HEK293 (cell line): ENCODE data around the gene S100A10.

Source experiments
- CTCF ChIA-PET: fragments of 350-600 bp; formaldehyde crosslinking; extraction: SDS; loops from one replicate; lab custom pipeline; 2021; ENCODE audit warnings: antibody characterized with exemption; lab: Yijun Ruan, JAX
- POLR2A ChIA-PET: fragments of 300-600 bp; formaldehyde crosslinking; extraction: SDS; loops from one replicate; lab custom pipeline; 2020; ENCODE audit warnings: antibody characterized with exemption, inconsistent platforms; lab: Yijun Ruan, JAX
- H3K27ac ChIP-seq: fragments of 200-500 bp; sonication (Bioruptor generic); 2 replicates; pipeline ENCODE4 v1.5.1; 2014; ENCODE audit warnings: low read depth, low read length, control low read depth, inconsistent platforms; ENCODE audit errors: extremely low read depth
- H3K36me3 ChIP-seq, 2 experiments: fragments of 200-500 bp in 1 of 2; sonication (Bioruptor generic) in 1 of 2; 1 replicate in 1 of 2; 2 replicates in 1 of 2; pipeline ENCODE4 v1.5.1; 2014 to 2017; ENCODE audit warnings: inconsistent platforms in 2 of 2, low read length in 2 of 2; ENCODE audit not compliant: control insufficient read depth in 2 of 2, insufficient read depth in 1 of 2
- H3K4me1 ChIP-seq: fragments of 200-500 bp; sonication (Bioruptor generic); 2 replicates; pipeline ENCODE4 v1.5.1; 2014; ENCODE audit warnings: mild to moderate bottlenecking, low read length, inconsistent platforms; ENCODE audit not compliant: control insufficient read depth, insufficient read depth
- H3K4me3 ChIP-seq: 2 replicates; pipeline ENCODE4 v1.5.1; 2011; ENCODE audit warnings: low read depth, mild to moderate bottlenecking, control low read depth, low read length, moderate library complexity
- H3K9me3 ChIP-seq: fragments of 200-500 bp; sonication (Bioruptor generic); 2 replicates; pipeline ENCODE4 v1.5.1; 2014; ENCODE audit warnings: low read depth, low read length, inconsistent platforms; ENCODE audit not compliant: control insufficient read depth, insufficient read depth
- BCL11A ChIP-seq: fragments of 450-650 bp; formaldehyde crosslinking; IDR thresholded peaks from 2 replicates; pipeline ENCODE4 v1.5.1; 2016; ENCODE audit warnings: low read depth, missing biosample characterization, missing genetic modification characterization
- EGR2 ChIP-seq: fragments of 450-650 bp; formaldehyde crosslinking; IDR thresholded peaks from 2 replicates; pipeline ENCODE4 v1.5.1; 2016; ENCODE audit warnings: low read depth, missing biosample characterization, missing genetic modification characterization
- KLF9 ChIP-seq: fragments of 450-650 bp; formaldehyde crosslinking; IDR thresholded peaks from 2 replicates; pipeline ENCODE4 v1.5.1; 2016; ENCODE audit warnings: missing biosample characterization, missing genetic modification characterization, low read depth
- SP2 ChIP-seq: fragments of 450-650 bp; formaldehyde crosslinking; IDR thresholded peaks from 2 replicates; pipeline ENCODE4 v1.5.1; 2016; ENCODE audit warnings: missing biosample characterization, missing genetic modification characterization
- ZBTB20 ChIP-seq: fragments of 450-650 bp; formaldehyde crosslinking; IDR thresholded peaks from 2 replicates; pipeline ENCODE4 v1.5.1; 2016; ENCODE audit warnings: missing biosample characterization, missing genetic modification characterization
- ZBTB48 ChIP-seq: fragments of 450-650 bp; formaldehyde crosslinking; IDR thresholded peaks from 2 replicates; pipeline ENCODE4 v1.5.1; 2016; ENCODE audit warnings: missing biosample characterization, missing genetic modification characterization
- ZEB2 ChIP-seq: fragments of 450-650 bp; formaldehyde crosslinking; IDR thresholded peaks from 2 replicates; pipeline ENCODE4 v1.5.1; 2016; ENCODE audit warnings: missing biosample characterization, missing genetic modification characterization
- ZFP37 ChIP-seq: fragments of 450-650 bp; formaldehyde crosslinking; IDR thresholded peaks from 2 replicates; pipeline ENCODE4 v1.5.1; 2016; ENCODE audit warnings: missing biosample characterization, missing genetic modification characterization
- ZFP69B ChIP-seq: fragments of 450-650 bp; formaldehyde crosslinking; IDR thresholded peaks from 2 replicates; pipeline ENCODE4 v1.5.1; 2016; ENCODE audit warnings: missing biosample characterization, missing genetic modification characterization
- ZNF391 ChIP-seq: fragments of 450-650 bp; formaldehyde crosslinking; IDR thresholded peaks from 2 replicates; pipeline ENCODE4 v1.5.1; 2016; ENCODE audit warnings: low read depth, missing biosample characterization, missing genetic modification characterization, borderline replicate concordance
- ZNF48 ChIP-seq: fragments of 450-650 bp; formaldehyde crosslinking; IDR thresholded peaks from 2 replicates; pipeline ENCODE4 v1.5.1; 2016; ENCODE audit warnings: missing biosample characterization, missing genetic modification characterization
- ZNF501 ChIP-seq: fragments of 450-650 bp; formaldehyde crosslinking; IDR thresholded peaks from 2 replicates; pipeline ENCODE4 v1.5.1; 2016; ENCODE audit warnings: missing biosample characterization, missing genetic modification characterization
- ZNF76 ChIP-seq: fragments of 450-650 bp; formaldehyde crosslinking; IDR thresholded peaks from 2 replicates; pipeline ENCODE4; 2016; ENCODE audit warnings: low read depth, missing biosample characterization, missing genetic modification characterization, borderline replicate concordance
- ZNF777 ChIP-seq: fragments of 450-650 bp; formaldehyde crosslinking; IDR thresholded peaks from 2 replicates; pipeline ENCODE4 v1.5.1; 2017; ENCODE audit warnings: missing biosample characterization, missing genetic modification characterization, borderline replicate concordance
- ZXDB ChIP-seq: fragments of 450-650 bp; formaldehyde crosslinking; IDR thresholded peaks from 2 replicates; pipeline ENCODE4 v1.5.1; 2016; ENCODE audit warnings: missing biosample characterization, missing genetic modification characterization
- TF ChIP-seq, protein P1 (sequence below): fragments of 450-650 bp; formaldehyde crosslinking; IDR thresholded peaks from 2 replicates; pipeline ENCODE4 v1.5.1; 2016; ENCODE audit warnings: missing biosample characterization, missing genetic modification characterization
- TF ChIP-seq, protein P2 (sequence below): fragments of 450-650 bp; formaldehyde crosslinking; IDR thresholded peaks from 2 replicates; pipeline ENCODE4 v1.5.1; 2016; ENCODE audit warnings: missing biosample characterization, missing genetic modification characterization
- TF ChIP-seq, protein P3 (sequence below): fragments of 450-650 bp; formaldehyde crosslinking; IDR thresholded peaks from 2 replicates; pipeline ENCODE4 v1.5.1; 2017; ENCODE audit warnings: missing biosample characterization, missing genetic modification characterization
- TF ChIP-seq, protein P4 (sequence below): fragments of 450-650 bp; formaldehyde crosslinking; IDR thresholded peaks from 2 replicates; pipeline ENCODE4 v1.5.0; 2017; ENCODE audit warnings: missing biosample characterization, missing genetic modification characterization, borderline replicate concordance
- TF ChIP-seq, protein P5 (sequence below): sonication (generic); formaldehyde crosslinking; IDR thresholded peaks from 2 replicates; pipeline ENCODE4 v1.8.1; 2022; ENCODE audit warnings: mild to moderate bottlenecking, moderate library complexity, missing genetic modification reagents
- TF ChIP-seq, protein P6 (sequence below): fragments of 450-650 bp; formaldehyde crosslinking; IDR thresholded peaks from 2 replicates; pipeline ENCODE4 v1.5.1; 2016; ENCODE audit warnings: missing biosample characterization, missing genetic modification characterization

Gene S100A10

DNA sequence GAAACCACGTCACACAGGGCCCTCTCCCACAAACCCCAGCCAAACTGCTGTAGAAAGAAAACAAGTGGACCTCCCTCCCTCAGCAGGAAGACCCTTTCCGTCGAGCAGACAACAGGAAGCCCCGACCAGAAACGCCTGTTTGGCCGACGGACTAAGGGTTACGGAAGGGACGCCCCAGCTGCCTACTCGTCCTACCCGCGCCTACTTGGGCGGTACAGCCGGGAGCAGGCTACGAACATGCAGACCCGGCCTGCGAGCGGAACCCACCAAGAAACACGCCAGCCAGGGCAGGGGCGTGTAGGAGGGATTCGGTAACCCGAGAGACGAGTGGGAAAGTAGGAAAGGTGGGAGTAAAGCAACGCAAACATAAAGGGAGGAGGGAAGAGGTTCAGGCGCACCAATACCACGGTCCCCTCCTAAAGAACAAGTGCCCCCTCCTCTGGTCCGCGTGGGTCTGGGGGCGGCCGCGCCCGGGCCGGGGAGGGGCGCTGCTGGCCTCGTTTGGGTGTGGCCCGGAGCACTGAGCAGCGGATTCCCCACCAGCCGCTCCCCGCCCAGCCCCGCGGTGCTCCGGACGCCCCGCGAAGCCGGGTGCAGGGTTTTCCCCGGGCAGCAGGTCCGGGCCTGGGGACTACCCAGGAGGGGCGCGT lies 450 bp downstream of the S100A10 start:
- Histone ChIP-seq H3K4me1 (peaks cover 39% of the 10 kb centered on the region), H3K27ac (peak overlapping the region; percentile 90), H3K9me3 (no peaks in the 10 kb centered on the region), H3K4me3 (peak overlapping the region; percentile 79), H3K36me3 (no peaks in the 10 kb centered on the region)
- ChIA-PET POLR2A (interaction anchor here (0.9 to 3.2 kb wide), 10 partner anchors 9 to 711 kb away, joined by 3 to 15 read pairs (median 6); partner anchors contain the start of genes THEM4, TUFT1 and ZNF687), CTCF (interaction anchor here (0.6 to 9.3 kb wide), 9 partner anchors 9 to 1603 kb away, joined by 3 to 131 read pairs (median 4); no protein-coding TSS in a partner anchor)
- TF ChIP-seq, protein P1, sequence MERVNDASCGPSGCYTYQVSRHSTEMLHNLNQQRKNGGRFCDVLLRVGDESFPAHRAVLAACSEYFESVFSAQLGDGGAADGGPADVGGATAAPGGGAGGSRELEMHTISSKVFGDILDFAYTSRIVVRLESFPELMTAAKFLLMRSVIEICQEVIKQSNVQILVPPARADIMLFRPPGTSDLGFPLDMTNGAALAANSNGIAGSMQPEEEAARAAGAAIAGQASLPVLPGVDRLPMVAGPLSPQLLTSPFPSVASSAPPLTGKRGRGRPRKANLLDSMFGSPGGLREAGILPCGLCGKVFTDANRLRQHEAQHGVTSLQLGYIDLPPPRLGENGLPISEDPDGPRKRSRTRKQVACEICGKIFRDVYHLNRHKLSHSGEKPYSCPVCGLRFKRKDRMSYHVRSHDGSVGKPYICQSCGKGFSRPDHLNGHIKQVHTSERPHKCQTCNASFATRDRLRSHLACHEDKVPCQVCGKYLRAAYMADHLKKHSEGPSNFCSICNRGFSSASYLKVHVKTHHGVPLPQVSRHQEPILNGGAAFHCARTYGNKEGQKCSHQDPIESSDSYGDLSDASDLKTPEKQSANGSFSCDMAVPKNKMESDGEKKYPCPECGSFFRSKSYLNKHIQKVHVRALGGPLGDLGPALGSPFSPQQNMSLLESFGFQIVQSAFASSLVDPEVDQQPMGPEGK (tag by site-specific recombination): peak; percentile 60
- TF ChIP-seq, protein P2, sequence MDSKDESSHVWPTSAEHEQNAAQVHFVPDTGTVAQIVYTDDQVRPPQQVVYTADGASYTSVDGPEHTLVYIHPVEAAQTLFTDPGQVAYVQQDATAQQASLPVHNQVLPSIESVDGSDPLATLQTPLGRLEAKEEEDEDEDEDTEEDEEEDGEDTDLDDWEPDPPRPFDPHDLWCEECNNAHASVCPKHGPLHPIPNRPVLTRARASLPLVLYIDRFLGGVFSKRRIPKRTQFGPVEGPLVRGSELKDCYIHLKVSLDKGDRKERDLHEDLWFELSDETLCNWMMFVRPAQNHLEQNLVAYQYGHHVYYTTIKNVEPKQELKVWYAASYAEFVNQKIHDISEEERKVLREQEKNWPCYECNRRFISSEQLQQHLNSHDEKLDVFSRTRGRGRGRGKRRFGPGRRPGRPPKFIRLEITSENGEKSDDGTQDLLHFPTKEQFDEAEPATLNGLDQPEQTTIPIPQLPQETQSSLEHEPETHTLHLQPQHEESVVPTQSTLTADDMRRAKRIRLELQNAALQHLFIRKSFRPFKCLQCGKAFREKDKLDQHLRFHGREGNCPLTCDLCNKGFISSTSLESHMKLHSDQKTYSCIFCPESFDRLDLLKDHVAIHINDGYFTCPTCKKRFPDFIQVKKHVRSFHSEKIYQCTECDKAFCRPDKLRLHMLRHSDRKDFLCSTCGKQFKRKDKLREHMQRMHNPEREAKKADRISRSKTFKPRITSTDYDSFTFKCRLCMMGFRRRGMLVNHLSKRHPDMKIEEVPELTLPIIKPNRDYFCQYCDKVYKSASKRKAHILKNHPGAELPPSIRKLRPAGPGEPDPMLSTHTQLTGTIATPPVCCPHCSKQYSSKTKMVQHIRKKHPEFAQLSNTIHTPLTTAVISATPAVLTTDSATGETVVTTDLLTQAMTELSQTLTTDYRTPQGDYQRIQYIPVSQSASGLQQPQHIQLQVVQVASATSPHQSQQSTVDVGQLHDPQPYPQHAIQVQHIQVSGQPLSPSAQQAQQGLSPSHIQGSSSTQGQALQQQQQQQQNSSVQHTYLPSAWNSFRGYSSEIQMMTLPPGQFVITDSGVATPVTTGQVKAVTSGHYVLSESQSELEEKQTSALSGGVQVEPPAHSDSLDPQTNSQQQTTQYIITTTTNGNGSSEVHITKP (tag by site-specific recombination): peak; percentile 11; the same call in 1 of the 2 replicates
- TF ChIP-seq ZNF501 (peak; percentile 54; the same call in 1 of the 2 replicates), ZEB2 (tag by site-specific recombination) (peak; percentile 51), ZFP37 (tag by site-specific recombination) (no peak; the same call in 1 of the 2 replicates), ZBTB20 (tag by site-specific recombination) (peak; percentile 34; the same call in 1 of the 2 replicates), ZBTB48 (tag by site-specific recombination) (0 out of 2 replicates have a peak, but pooled peaks have one; percentile 53), KLF9 (tag by site-specific recombination) (peak; percentile 59), EGR2 (tag by site-specific recombination) (peak; percentile 96), ZFP69B (tag by site-specific recombination) (no peak), ZNF777 (no peak; the same call in 1 of the 2 replicates), BCL11A (tag by site-specific recombination) (0 out of 2 replicates have a peak, but pooled peaks have one; percentile 11), ZXDB (tag by site-specific recombination) (0 out of 2 replicates have a peak, but pooled peaks have one; percentile 37), ZNF48 (tag by site-specific recombination) (no peak), SP2 (tag by site-specific recombination) (peak; percentile 84), ZNF76 (tag by site-specific recombination) (peak; percentile 52; the same call in 1 of the 2 replicates), ZNF391 (tag by site-specific recombination) (0 out of 2 replicates have a peak, but pooled peaks have one; percentile 35)
- TF ChIP-seq, protein P3, sequence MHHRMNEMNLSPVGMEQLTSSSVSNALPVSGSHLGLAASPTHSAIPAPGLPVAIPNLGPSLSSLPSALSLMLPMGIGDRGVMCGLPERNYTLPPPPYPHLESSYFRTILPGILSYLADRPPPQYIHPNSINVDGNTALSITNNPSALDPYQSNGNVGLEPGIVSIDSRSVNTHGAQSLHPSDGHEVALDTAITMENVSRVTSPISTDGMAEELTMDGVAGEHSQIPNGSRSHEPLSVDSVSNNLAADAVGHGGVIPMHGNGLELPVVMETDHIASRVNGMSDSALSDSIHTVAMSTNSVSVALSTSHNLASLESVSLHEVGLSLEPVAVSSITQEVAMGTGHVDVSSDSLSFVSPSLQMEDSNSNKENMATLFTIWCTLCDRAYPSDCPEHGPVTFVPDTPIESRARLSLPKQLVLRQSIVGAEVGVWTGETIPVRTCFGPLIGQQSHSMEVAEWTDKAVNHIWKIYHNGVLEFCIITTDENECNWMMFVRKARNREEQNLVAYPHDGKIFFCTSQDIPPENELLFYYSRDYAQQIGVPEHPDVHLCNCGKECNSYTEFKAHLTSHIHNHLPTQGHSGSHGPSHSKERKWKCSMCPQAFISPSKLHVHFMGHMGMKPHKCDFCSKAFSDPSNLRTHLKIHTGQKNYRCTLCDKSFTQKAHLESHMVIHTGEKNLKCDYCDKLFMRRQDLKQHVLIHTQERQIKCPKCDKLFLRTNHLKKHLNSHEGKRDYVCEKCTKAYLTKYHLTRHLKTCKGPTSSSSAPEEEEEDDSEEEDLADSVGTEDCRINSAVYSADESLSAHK: no peak
- TF ChIP-seq, protein P4, sequence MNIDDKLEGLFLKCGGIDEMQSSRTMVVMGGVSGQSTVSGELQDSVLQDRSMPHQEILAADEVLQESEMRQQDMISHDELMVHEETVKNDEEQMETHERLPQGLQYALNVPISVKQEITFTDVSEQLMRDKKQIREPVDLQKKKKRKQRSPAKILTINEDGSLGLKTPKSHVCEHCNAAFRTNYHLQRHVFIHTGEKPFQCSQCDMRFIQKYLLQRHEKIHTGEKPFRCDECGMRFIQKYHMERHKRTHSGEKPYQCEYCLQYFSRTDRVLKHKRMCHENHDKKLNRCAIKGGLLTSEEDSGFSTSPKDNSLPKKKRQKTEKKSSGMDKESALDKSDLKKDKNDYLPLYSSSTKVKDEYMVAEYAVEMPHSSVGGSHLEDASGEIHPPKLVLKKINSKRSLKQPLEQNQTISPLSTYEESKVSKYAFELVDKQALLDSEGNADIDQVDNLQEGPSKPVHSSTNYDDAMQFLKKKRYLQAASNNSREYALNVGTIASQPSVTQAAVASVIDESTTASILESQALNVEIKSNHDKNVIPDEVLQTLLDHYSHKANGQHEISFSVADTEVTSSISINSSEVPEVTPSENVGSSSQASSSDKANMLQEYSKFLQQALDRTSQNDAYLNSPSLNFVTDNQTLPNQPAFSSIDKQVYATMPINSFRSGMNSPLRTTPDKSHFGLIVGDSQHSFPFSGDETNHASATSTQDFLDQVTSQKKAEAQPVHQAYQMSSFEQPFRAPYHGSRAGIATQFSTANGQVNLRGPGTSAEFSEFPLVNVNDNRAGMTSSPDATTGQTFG: no peak
- TF ChIP-seq, protein P5, sequence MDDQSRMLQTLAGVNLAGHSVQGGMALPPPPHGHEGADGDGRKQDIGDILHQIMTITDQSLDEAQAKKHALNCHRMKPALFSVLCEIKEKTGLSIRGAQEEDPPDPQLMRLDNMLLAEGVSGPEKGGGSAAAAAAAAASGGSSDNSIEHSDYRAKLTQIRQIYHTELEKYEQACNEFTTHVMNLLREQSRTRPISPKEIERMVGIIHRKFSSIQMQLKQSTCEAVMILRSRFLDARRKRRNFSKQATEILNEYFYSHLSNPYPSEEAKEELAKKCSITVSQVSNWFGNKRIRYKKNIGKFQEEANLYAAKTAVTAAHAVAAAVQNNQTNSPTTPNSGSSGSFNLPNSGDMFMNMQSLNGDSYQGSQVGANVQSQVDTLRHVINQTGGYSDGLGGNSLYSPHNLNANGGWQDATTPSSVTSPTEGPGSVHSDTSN (CRISPR knock-in tag): no peak
- TF ChIP-seq, protein P6, sequence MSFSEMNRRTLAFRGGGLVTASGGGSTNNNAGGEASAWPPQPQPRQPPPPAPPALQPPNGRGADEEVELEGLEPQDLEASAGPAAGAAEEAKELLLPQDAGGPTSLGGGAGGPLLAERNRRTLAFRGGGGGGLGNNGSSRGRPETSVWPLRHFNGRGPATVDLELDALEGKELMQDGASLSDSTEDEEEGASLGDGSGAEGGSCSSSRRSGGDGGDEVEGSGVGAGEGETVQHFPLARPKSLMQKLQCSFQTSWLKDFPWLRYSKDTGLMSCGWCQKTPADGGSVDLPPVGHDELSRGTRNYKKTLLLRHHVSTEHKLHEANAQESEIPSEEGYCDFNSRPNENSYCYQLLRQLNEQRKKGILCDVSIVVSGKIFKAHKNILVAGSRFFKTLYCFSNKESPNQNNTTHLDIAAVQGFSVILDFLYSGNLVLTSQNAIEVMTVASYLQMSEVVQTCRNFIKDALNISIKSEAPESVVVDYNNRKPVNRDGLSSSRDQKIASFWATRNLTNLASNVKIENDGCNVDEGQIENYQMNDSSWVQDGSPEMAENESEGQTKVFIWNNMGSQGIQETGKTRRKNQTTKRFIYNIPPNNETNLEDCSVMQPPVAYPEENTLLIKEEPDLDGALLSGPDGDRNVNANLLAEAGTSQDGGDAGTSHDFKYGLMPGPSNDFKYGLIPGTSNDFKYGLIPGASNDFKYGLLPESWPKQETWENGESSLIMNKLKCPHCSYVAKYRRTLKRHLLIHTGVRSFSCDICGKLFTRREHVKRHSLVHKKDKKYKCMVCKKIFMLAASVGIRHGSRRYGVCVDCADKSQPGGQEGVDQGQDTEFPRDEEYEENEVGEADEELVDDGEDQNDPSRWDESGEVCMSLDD: 0 out of 2 replicates have a peak, but pooled peaks have one; percentile 20
